SU-DHL-6 (cell line): ENCODE data around the gene GMDS.

ENCODE experiments used
- H2AFZ ChIP-seq: fragments of 200-600 bp; sonication (generic); 2 replicates; pipeline ENCODE4 v1.6.1; 2014; ENCODE audit warnings: low read depth, mild to moderate bottlenecking, moderate library complexity, mixed read lengths, antibody characterized with exemption, low read length; ENCODE audit not compliant: severe bottlenecking
- H3F3A ChIP-seq: fragments of 200-600 bp; shearing (Covaris generic); 2 replicates; pipeline ENCODE4 v1.6.0; 2016; ENCODE audit warnings: antibody characterized with exemption, mild to moderate bottlenecking; ENCODE audit not compliant: insufficient read depth
- H3K27ac ChIP-seq: fragments of 200-600 bp; sonication (generic); 2 replicates; pipeline ENCODE4 v1.5.1; 2016; ENCODE audit warnings: low read depth, mild to moderate bottlenecking, low read length, moderate library complexity, mixed read lengths
- H3K27me3 ChIP-seq: fragments of 200-600 bp; sonication (generic), shearing (Covaris generic); 2 replicates; pipeline ENCODE4 v1.6.0; 2014; ENCODE audit warnings: mild to moderate bottlenecking, low read length
- H3K36me3 ChIP-seq: fragments of 200-600 bp; sonication (generic); 2 replicates; pipeline ENCODE4 v1.6.1; 2014; ENCODE audit warnings: mild to moderate bottlenecking, low read length, mixed read lengths
- H3K4me2 ChIP-seq: fragments of 300-600, 200-600 bp; shearing (Covaris generic), sonication (generic); 2 replicates; pipeline ENCODE4 v1.6.0; 2014; ENCODE audit warnings: low read length, low read depth, mild to moderate bottlenecking; ENCODE audit not compliant: poor library complexity, severe bottlenecking
- H3K4me3 ChIP-seq: fragments of 200-600 bp; sonication (generic); 2 replicates; pipeline ENCODE4 v1.5.1; 2014; ENCODE audit warnings: antibody characterized with exemption, low read length, mild to moderate bottlenecking, mixed read lengths; ENCODE audit not compliant: insufficient read depth, poor library complexity, severe bottlenecking
- H3K79me2 ChIP-seq: fragments of 200-600 bp; sonication (generic); 2 replicates; pipeline ENCODE4 v1.6.1; 2014; ENCODE audit warnings: mild to moderate bottlenecking, low read length, moderate library complexity; ENCODE audit not compliant: insufficient read depth
- H3K9ac ChIP-seq: fragments of 200-600 bp; sonication (generic); 2 replicates; pipeline ENCODE4 v1.7.0; 2014; ENCODE audit warnings: mild to moderate bottlenecking, low read length
- H3K9me2 ChIP-seq: fragments of 200-600 bp; sonication (generic); replicated peaks from 2 replicates; pipeline ENCODE4 v1.6.1; 2014; ENCODE audit warnings: low read length; ENCODE audit not compliant: insufficient read depth
- H3K9me3 ChIP-seq: fragments of 200-600 bp; sonication (generic); 2 replicates; pipeline ENCODE4 v1.6.1; 2014; ENCODE audit warnings: low read length, mixed read lengths; ENCODE audit not compliant: insufficient read depth
- H4K20me1 ChIP-seq: fragments of 200-600 bp; sonication (generic); 2 replicates; pipeline ENCODE4 v1.6.1; 2014; ENCODE audit warnings: low read depth, mild to moderate bottlenecking, antibody characterized with exemption, low read length, moderate library complexity, mixed read lengths
- EZH2phosphoT487 ChIP-seq: fragments of 200-600 bp; sonication (generic), shearing (Covaris generic); conservative IDR thresholded peaks from 2 replicates; pipeline ENCODE4 v1.6.1; 2018; ENCODE audit warnings: mild to moderate bottlenecking, antibody characterized with exemption, low read length, moderate library complexity, mixed read lengths
- TF ChIP-seq, protein P1 (sequence below): fragments of 200-600 bp; sonication (generic); IDR thresholded peaks from one replicate; pipeline ENCODE4 v1.5.1; 2017; ENCODE audit warnings: antibody characterized with exemption, mild to moderate bottlenecking, low read length, moderate library complexity; ENCODE audit not compliant: insufficient read depth, poor library complexity, severe bottlenecking

The GMDS gene

GRCh38 chr6:1796706-1797529 lies 448.5 kb downstream of the GMDS start:
- Histone ChIP-seq H3K4me3 (no peak overlapping the region), H4K20me1 (no peaks in the 10 kb centered on the region), H3K27ac (no peak overlapping the region), H3K27me3 (no peaks in the 10 kb centered on the region), H3K79me2 (no peaks in the 10 kb centered on the region), H2AFZ (no peak overlapping the region), H3K4me2 (peak overlapping the region; percentile 3), H3K9me3 (no peaks in the 10 kb centered on the region), H3F3A (0 out of 2 replicates have a peak, but pooled peaks cover 3% of the 10 kb centered on the region), H3K9ac (no peak overlapping the region), H3K9me2 (no peaks in the 10 kb centered on the region), H3K36me3 (no peaks in the 10 kb centered on the region)
- TF ChIP-seq, protein P1, sequence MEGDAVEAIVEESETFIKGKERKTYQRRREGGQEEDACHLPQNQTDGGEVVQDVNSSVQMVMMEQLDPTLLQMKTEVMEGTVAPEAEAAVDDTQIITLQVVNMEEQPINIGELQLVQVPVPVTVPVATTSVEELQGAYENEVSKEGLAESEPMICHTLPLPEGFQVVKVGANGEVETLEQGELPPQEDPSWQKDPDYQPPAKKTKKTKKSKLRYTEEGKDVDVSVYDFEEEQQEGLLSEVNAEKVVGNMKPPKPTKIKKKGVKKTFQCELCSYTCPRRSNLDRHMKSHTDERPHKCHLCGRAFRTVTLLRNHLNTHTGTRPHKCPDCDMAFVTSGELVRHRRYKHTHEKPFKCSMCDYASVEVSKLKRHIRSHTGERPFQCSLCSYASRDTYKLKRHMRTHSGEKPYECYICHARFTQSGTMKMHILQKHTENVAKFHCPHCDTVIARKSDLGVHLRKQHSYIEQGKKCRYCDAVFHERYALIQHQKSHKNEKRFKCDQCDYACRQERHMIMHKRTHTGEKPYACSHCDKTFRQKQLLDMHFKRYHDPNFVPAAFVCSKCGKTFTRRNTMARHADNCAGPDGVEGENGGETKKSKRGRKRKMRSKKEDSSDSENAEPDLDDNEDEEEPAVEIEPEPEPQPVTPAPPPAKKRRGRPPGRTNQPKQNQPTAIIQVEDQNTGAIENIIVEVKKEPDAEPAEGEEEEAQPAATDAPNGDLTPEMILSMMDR: no peak
- TF ChIP-seq EZH2phosphoT487: no peak

DNA sequence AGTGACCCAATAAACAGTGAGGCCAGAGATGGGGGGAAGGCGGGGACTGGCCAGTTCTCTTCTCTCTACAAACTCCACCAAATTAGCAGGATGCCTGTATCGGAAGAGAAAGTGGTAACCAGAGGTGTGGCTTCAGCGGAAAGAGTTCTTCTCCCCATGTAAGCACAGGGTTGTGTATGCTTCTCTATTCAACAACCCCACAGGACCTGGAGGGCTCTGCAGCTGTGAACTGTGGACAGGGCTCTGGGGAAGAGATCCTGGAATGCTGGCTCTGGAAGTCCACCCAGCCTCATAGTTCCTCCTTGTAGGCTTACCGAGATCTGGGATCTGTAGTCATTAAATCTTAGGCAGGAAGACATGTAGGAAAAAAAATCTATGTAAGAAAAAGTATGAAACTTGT lies 449.5 kb downstream of the GMDS start:
- Histone ChIP-seq H3K9ac (no peak overlapping the region), H2AFZ (no peak overlapping the region), H3K9me2 (no peaks in the 10 kb centered on the region), H3K9me3 (no peaks in the 10 kb centered on the region), H3K36me3 (no peaks in the 10 kb centered on the region), H3K27ac (no peak overlapping the region), H3K4me2 (no peak overlapping the region), H4K20me1 (no peaks in the 10 kb centered on the region), H3K79me2 (no peaks in the 10 kb centered on the region), H3K27me3 (no peaks in the 10 kb centered on the region), H3K4me3 (no peak overlapping the region), H3F3A (0 out of 2 replicates have a peak, but pooled peaks cover 3% of the 10 kb centered on the region)
- TF ChIP-seq, protein P1: no peak
- TF ChIP-seq EZH2phosphoT487: no peak

GRCh38 chr6:1792989-1793388 lies 452.4 kb downstream of the GMDS start:
- Histone ChIP-seq H2AFZ (peak overlapping the region; percentile 1), H3K9me2 (no peaks in the 10 kb centered on the region), H3K4me3 (no peak overlapping the region), H3K79me2 (no peaks in the 10 kb centered on the region), H4K20me1 (no peaks in the 10 kb centered on the region), H3K27ac (no peak overlapping the region), H3K4me2 (no peak overlapping the region), H3K27me3 (no peaks in the 10 kb centered on the region), H3K36me3 (no peaks in the 10 kb centered on the region), H3F3A (0 out of 2 replicates have a peak, but pooled peaks cover 3% of the 10 kb centered on the region), H3K9me3 (no peaks in the 10 kb centered on the region), H3K9ac (no peak overlapping the region)
- TF ChIP-seq, protein P1: peak; percentile 92
- TF ChIP-seq EZH2phosphoT487: no peak
